Thoracic aorta (tissue), 2 donors: ENCODE results near the gene CMC4. TPM values are rescaled to one million over a fixed set of nuclear protein-coding genes. Genes with fewer than 3 reads are reported as not detected.

Experiments
- ATAC-seq: fragments of 150-250 bp; one replicate; pipeline ENCODE4 v1.8.0; 2017; ENCODE audit warnings: low read depth; ENCODE audit not compliant: insufficient number of reproducible peaks, low FRiP score
- DNase-seq: peaks from one replicate; pipeline ENCODE4 v3.0.0-alpha.2; 2020; ENCODE audit warnings: low spot score
- H3K27ac ChIP-seq, 2 donors: fragments of 200-600 bp; sonication (generic); 1 replicate in 1 of 2; 2 replicates in 1 of 2; pipeline ENCODE4 v1.5.1; 2016; ENCODE audit warnings: mild to moderate bottlenecking in 2 of 2, moderate library complexity in 2 of 2
- H3K27me3 ChIP-seq: fragments of 200-600 bp; sonication (generic); replicated peaks from 2 replicates; pipeline ENCODE4 v1.6.0; 2016; ENCODE audit warnings: mild to moderate bottlenecking; ENCODE audit not compliant: insufficient read depth
- H3K36me3 ChIP-seq: fragments of 200-600 bp; sonication (generic); one replicate; pipeline ENCODE4 v1.5.1; 2016
- H3K4me1 ChIP-seq, 2 donors: fragments of 200-600 bp; sonication (generic); 1 replicate in 1 of 2; 2 replicates in 1 of 2; pipeline versions ENCODE4 v1.5.1 to v1.6.0; 2016; ENCODE audit warnings: low read depth in 2 of 2, mild to moderate bottlenecking in 1 of 2; ENCODE audit not compliant: control insufficient read depth in 1 of 2
- H3K4me3 ChIP-seq: fragments of 200-600 bp; sonication (generic); 2 replicates; pipeline ENCODE4 v1.5.1; 2016; ENCODE audit warnings: mild to moderate bottlenecking
- H3K9me3 ChIP-seq: fragments of 200-600 bp; sonication (generic); 2 replicates; pipeline ENCODE4 v1.5.1; 2016
- total RNA-seq, 2 donors: library from RNA; depleted of rRNA; stranded (reverse); fragments of >200 nt; gene quantifications; one replicate each; pipeline versions ENCODE4 v1.1.0 to v1.2.3, GENCODE V29; 2016
- TF ChIP-seq, protein P1 (sequence below): fragments of 200-600 bp; sonication (generic); IDR thresholded peaks from one replicate; pipeline ENCODE4 v1.5.1; 2019; ENCODE audit warnings: antibody characterized with exemption

CMC4 gene
- total RNA-seq, 2 donors from 2014 or later, result 11.9 to 32.5 TPM

DNA sequence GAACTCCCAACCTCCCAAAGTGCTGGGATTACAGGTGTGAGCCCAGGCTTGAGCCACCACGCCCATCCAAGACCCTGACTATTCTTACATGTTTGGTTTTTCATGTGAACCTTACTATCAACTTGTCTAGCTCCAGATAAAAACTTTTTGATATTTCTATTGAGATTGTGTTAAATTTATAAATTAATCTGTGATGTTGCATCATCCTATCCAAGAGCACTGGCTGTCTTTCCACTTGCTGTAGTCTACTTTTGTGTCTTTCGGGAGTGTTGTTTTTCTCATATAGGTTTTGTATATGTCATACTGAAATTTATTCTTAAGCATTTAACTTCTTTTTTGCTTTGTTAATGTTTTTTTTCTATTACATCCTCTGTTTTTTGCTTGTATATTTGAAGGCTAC is 35.0 kb upstream of the CMC4 start:
- Histone ChIP-seq H3K9me3 (no peaks in the 10 kb centered on the region), H3K27ac (no peak overlapping the region), H3K27me3 (no peaks in the 10 kb centered on the region), H3K4me3 (no peak overlapping the region), H3K36me3 (no peaks in the 10 kb centered on the region), H3K4me1 (no peaks in the 10 kb centered on the region)
- DNase-seq, result no peak
- ATAC-seq, result no peak
- TF ChIP-seq, protein P1, sequence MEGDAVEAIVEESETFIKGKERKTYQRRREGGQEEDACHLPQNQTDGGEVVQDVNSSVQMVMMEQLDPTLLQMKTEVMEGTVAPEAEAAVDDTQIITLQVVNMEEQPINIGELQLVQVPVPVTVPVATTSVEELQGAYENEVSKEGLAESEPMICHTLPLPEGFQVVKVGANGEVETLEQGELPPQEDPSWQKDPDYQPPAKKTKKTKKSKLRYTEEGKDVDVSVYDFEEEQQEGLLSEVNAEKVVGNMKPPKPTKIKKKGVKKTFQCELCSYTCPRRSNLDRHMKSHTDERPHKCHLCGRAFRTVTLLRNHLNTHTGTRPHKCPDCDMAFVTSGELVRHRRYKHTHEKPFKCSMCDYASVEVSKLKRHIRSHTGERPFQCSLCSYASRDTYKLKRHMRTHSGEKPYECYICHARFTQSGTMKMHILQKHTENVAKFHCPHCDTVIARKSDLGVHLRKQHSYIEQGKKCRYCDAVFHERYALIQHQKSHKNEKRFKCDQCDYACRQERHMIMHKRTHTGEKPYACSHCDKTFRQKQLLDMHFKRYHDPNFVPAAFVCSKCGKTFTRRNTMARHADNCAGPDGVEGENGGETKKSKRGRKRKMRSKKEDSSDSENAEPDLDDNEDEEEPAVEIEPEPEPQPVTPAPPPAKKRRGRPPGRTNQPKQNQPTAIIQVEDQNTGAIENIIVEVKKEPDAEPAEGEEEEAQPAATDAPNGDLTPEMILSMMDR, result no peak

DNA sequence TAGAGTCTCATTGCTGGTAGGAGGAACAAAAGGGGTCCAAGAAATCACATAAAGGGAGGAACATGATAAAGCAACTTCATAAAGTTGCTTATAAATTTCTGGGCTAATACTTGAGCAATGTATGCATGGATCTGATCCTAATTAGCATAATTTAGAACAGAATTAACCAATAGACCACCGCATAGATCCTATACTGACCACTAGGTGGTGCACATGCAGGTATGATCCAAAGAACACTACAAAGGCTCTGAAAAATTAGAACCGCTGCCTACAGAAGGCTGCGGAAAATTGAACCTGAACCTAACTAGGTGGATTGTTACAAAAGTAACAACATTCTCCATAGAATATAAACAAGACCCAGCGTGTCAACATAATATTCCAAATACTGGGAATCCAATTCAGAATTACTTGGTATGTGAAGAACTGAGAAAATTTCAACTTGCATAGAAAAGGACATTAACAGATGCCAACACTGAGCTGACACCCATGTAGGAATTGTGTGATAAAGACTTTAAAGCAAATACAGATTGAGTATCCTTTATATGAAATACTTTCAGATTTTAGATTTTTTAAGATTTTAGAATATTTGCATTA is 23.6 kb upstream of the CMC4 start:
- DNase-seq (no peak), ATAC-seq (no peak)
- peaks cover 5% of the 10 kb centered on the region for H3K36me3 ChIP-seq
- no peak overlapping the region for H3K4me3 ChIP-seq
- H3K9me3 ChIP-seq, result no peaks in the 10 kb centered on the region
- H3K27ac ChIP-seq, result no peak overlapping the region
- TF ChIP-seq, protein P1, result peak; percentile 52
- no peaks in the 10 kb centered on the region for H3K27me3 ChIP-seq
- H3K4me1 ChIP-seq, result no peaks in the 10 kb centered on the region

DNA sequence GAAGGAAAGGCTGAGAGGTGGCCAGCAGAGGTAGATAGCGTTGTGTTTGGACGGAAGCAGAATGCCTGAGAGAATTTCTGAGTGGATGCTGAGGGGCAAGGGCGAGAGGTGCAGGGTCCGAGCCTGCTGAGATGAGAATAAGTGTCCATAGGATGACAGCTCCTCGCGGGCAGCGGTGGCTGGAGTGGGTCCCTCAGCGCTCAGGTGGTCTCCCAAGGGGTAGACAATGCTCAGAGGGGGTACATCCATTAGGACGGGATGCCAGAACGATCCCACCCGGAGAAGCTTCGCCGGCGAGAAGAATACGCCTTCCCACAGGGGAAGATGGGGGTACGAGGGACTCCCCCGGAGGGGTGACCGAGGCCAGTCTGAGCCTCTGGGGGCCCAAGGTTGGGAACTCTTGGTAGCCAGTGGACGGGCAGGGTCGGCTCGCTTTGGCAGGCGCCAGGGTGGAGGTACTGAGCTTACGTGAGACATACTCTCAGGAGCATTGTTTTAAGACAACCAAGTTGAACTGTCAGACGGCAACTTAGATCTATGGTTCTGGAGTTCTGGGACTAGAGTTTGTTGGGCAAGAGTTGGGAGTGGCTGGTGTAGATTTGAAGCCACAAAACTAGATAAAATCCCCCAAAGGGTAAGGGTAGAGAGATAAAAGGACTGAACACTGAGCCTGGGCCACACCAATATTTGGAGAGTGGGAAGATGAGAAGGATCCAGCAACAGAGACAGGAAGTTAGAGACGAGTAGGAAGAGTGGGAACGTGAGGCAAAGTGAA is 16.2 kb upstream of the CMC4 start:
- no peak for DNase-seq
- no peaks in the 10 kb centered on the region for H3K36me3 ChIP-seq
- no peaks in the 10 kb centered on the region for H3K9me3 ChIP-seq
- H3K4me3 ChIP-seq, result no peak overlapping the region
- TF ChIP-seq, protein P1, result no peak
- no peaks in the 10 kb centered on the region for H3K27me3 ChIP-seq
- H3K27ac ChIP-seq, result no peak overlapping the region
- no peak for ATAC-seq
- no peaks in the 10 kb centered on the region for H3K4me1 ChIP-seq

DNA sequence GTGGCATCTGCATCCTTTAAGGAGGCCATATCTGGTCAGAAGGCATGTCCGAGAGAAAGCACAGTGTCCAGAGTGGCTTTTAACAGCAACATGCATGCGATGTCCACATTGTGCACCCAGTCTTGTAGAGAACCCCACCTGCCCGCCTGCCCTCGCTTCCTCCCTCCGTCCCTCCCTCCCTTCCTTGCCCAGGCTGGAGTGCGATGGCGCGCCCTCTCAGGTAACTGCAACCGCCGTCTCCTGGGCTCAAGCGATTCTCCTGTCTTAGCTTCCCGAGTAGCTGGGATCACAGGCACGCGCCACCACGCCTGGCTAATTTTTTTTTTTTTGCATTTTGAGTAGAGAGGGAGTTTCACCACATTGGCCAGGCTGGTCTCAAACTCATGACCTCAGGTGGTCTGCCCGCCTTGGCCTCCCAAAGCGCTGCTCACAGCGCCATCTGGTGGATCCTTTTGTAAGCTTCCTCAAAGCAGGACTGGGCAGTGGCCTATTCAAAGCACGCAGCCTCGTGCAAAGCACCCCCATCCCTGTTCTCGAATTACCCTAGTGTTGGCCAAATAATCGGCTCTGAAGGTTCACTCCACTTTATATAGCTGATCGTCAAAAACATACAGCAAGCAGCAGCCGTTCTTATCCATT is 15.4 kb upstream of the CMC4 start:
- ATAC-seq (no peak), DNase-seq (no peak)
- TF ChIP-seq, protein P1, result peak; percentile 41

DNA sequence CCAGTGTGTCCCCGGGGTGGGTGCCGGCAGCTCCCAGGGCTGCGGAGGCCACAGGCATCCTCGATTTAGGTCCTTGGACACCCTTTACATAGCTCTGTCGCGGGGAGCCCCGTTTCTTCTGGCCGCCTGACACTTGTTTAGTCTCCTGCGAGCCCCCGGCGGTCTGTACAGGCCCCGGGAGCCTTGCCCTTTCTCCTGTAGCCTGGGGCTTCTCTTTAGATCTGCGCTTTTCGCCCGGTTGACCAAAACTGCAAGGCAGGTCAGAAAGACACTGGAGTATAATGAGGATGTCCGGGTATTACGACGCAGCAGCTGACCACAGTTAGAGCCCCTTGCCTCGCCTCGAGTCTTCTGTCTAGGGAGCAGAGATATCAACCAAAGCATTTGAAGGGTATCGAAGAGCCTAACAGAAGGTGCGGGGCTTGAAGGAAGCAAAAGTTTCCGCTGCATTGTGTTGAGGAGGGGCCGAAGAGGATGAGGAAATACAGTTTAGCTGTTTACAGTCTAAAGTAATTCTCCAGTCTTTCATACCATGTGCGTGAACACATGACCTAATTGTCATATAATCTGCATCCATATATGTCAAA is 851 bp upstream of the CMC4 start:
- ATAC-seq, result no peak
- no peaks in the 10 kb centered on the region for H3K9me3 ChIP-seq
- peak overlapping the region; percentile 80 for H3K4me3 ChIP-seq
- H3K27me3 ChIP-seq, result no peaks in the 10 kb centered on the region
- TF ChIP-seq, protein P1, result no peak
- H3K4me1 ChIP-seq, result peaks cover 4 to 7% of the 10 kb centered on the region in 2 donors
- DNase-seq, result no peak
- H3K36me3 ChIP-seq, result no peaks in the 10 kb centered on the region
- peak overlapping the region; percentile 65 to 81 for H3K27ac ChIP-seq

More for the DNA sequence above, 15.4 kb upstream of the CMC4 start:
- Histone ChIP-seq H3K27me3 (no peaks in the 10 kb centered on the region), H3K27ac (no peak overlapping the region), H3K4me1 (no peaks in the 10 kb centered on the region), H3K4me3 (no peak overlapping the region), H3K9me3 (no peaks in the 10 kb centered on the region), H3K36me3 (no peaks in the 10 kb centered on the region)
